Type B pancreatic cell (in vitro differentiated cells): ENCODE results near the gene SETDB1. TPM values are rescaled to one million over a fixed set of nuclear protein-coding genes. Genes with fewer than 3 reads are reported as not detected.

ENCODE experiments used
- DNase-seq: peaks from one replicate; pipeline ENCODE4 v3.0.0; 2021; ENCODE audit warnings: mixed read lengths; ENCODE audit not compliant: unreplicated experiment; ENCODE audit errors: extremely low spot score
- H3K27ac Mint-ChIP-seq: 2 replicates; pipeline ENCODE4 v1.8.0; 2021; ENCODE audit warnings: mild to moderate bottlenecking, mixed read lengths
- H3K27me3 Mint-ChIP-seq: 2 replicates; pipeline ENCODE4 v1.8.0; 2021; ENCODE audit warnings: mixed read lengths
- H3K36me3 Mint-ChIP-seq: 2 replicates; pipeline ENCODE4 v1.8.0; 2021; ENCODE audit warnings: mixed read lengths
- H3K4me1 Mint-ChIP-seq: one replicate; pipeline ENCODE4 v1.8.0; 2021; ENCODE audit warnings: mixed read lengths; ENCODE audit not compliant: unreplicated experiment
- H3K4me3 Mint-ChIP-seq: 2 replicates; pipeline ENCODE4 v1.8.0; 2021; ENCODE audit warnings: mild to moderate bottlenecking, mixed read lengths
- H3K9me3 Mint-ChIP-seq: 2 replicates; pipeline ENCODE4 v1.8.0; 2021; ENCODE audit warnings: mixed read lengths
- CTCF ChIP-seq: fragments of 200-600 bp; sonication (generic); conservative IDR thresholded peaks from 2 replicates; pipeline ENCODE4 v1.5.0; 2021; ENCODE audit warnings: antibody characterized with exemption, mild to moderate bottlenecking
- total RNA-seq: library from RNA; stranded (reverse); gene quantifications from 2 replicates; pipeline ENCODE4 v1.2.1, GENCODE V29; 2021; ENCODE audit warnings: low replicate concordance

Gene SETDB1
- total RNA-seq, 1 donor from 2014 or later: 73.8 TPM

- H3K27ac Mint-ChIP-seq: peak overlapping the region; percentile 67
- H3K27me3 Mint-ChIP-seq: no peaks in the 10 kb centered on the region
- peaks cover 5% of the 10 kb centered on the region for H3K36me3 Mint-ChIP-seq
- peaks cover 40% of the 10 kb centered on the region for H3K4me1 Mint-ChIP-seq
- TF ChIP-seq CTCF: no peak
- H3K4me3 Mint-ChIP-seq: peak overlapping the region; percentile 86
- H3K9me3 Mint-ChIP-seq: no peaks in the 10 kb centered on the region
- DNase-seq: no peak
Observed at GRCh38 chr1:150973258-150973835, 47.2 kb downstream of the SETDB1 start.

- TF ChIP-seq CTCF: no peak
- peak overlapping the region; percentile 86 for H3K4me3 Mint-ChIP-seq
- no peak for DNase-seq
- peaks cover under 1% of the 10 kb centered on the region for H3K36me3 Mint-ChIP-seq
- no peaks in the 10 kb centered on the region for H3K9me3 Mint-ChIP-seq
- H3K27me3 Mint-ChIP-seq: no peaks in the 10 kb centered on the region
- H3K27ac Mint-ChIP-seq: peak overlapping the region; percentile 67
- peaks cover 37% of the 10 kb centered on the region for H3K4me1 Mint-ChIP-seq
Observed at GRCh38 chr1:150973836-150974579, 47.8 kb downstream of the SETDB1 start.

- H3K36me3 Mint-ChIP-seq: no peaks in the 10 kb centered on the region
- no peaks in the 10 kb centered on the region for H3K9me3 Mint-ChIP-seq
- peak within 1 kb of the TSS; percentile 67 for H3K27ac Mint-ChIP-seq
- TF ChIP-seq CTCF: no peak
- H3K4me3 Mint-ChIP-seq: peak within 1 kb of the TSS; percentile 86
- DNase-seq: peak; percentile 88
- H3K27me3 Mint-ChIP-seq: no peaks in the 10 kb centered on the region
- peaks cover 42% of the 10 kb centered on the region for H3K4me1 Mint-ChIP-seq
Observed at GRCh38 chr1:150974580-150975478, 48.7 kb downstream of the SETDB1 start, which contains the start of gene CERS2. CERS2 (minus strand) TSS chr1:150974835; CDS start chr1:150969090, 5,745 bp downstream.

GRCh38 chr1:150976401-150976821 lies 50.2 kb downstream of the SETDB1 start:
- DNase-seq: no peak
- peaks cover 35% of the 10 kb centered on the region for H3K4me1 Mint-ChIP-seq
- H3K27me3 Mint-ChIP-seq: no peaks in the 10 kb centered on the region
- H3K27ac Mint-ChIP-seq: peak overlapping the region; percentile 37
- no peaks in the 10 kb centered on the region for H3K36me3 Mint-ChIP-seq
- no peak for TF ChIP-seq CTCF
- no peaks in the 10 kb centered on the region for H3K9me3 Mint-ChIP-seq
- H3K4me3 Mint-ChIP-seq: peak overlapping the region; percentile 86

GRCh38 chr1:150976879-150977694 lies 50.9 kb downstream of the SETDB1 start:
- Mint-ChIP-seq H3K36me3 (no peaks in the 10 kb centered on the region), H3K9me3 (no peaks in the 10 kb centered on the region), H3K4me1 (peaks cover 35% of the 10 kb centered on the region), H3K27me3 (no peaks in the 10 kb centered on the region), H3K4me3 (peak overlapping the region; percentile 86), H3K27ac (peak overlapping the region; percentile 41)
- no peak for DNase-seq
- no peak for TF ChIP-seq CTCF
